ENCODE results near the gene CFAP61.

The CFAP61 gene

GRCh38 chr20:20277894-20278335 is 225.6 kb downstream of the CFAP61 start:
- DNase-seq (ENCODE audit: low spot score) = no peak

DNA sequence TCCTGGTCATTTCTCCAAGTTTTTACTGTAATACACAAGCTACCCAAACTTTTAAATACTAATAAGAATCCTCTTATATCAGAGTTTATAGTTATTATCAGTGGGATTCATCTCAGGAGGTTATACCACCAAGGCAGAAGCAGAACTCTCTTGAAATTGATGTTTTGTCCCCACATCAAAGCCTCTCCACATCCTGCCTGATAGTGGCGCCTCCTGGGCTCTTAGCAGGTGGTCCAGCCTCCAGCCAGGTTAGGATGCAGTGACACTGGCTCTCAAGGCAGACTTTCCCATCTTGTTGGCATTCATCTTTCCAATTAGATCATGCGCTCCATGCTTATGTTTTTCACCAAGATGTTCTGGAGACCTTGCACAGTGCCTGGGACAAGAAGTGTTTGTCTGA is 233.7 kb downstream of the CFAP61 start:
- DNase-seq (ENCODE audit: low spot score) = no peak

- DNase-seq (ENCODE audit: low spot score) = no peak
Measured at GRCh38 chr20:20289331-20289730, 237.0 kb downstream of the CFAP61 start.

DNA sequence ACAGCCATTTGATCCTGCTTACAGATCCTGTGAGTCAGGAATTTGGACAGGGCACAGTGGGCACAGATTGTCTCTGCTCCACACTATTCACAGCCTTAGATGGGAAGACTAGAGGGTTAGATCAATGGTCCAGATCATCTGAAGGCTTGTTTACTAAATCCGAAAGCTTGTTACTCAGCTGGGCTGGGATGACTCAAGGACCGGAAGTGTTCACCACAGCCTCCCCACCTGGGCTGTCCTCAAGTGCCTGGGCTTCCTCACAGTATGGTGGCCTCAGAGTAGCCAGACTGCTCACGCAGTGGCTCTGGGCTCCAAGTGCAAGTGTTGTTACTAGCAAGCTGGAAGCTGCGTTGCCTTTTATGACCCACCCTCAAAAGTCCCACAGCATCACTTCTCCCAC is 240.1 kb downstream of the CFAP61 start:
- no peak for DNase-seq (ENCODE audit: low spot score)

DNA sequence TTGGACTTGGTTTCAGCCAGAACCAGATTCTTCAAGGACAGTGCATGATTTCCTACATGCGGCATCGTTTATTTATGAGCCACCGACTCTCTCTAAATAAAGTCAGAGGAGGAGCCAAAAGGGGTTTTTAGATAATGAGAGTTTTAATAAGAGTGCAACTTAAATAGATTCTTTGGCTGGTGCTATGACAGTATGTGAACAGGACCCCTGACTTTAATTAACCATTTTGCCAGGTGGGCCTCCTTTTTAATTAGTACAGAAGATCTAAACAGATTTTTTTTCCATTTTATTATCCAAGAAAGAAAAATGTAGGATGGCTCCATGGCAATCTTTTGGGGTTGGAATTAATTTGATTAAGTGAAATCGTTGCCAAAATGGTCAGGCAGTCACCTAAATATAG is 240.8 kb downstream of the CFAP61 start:
- no peak for DNase-seq (ENCODE audit: low spot score)

DNA sequence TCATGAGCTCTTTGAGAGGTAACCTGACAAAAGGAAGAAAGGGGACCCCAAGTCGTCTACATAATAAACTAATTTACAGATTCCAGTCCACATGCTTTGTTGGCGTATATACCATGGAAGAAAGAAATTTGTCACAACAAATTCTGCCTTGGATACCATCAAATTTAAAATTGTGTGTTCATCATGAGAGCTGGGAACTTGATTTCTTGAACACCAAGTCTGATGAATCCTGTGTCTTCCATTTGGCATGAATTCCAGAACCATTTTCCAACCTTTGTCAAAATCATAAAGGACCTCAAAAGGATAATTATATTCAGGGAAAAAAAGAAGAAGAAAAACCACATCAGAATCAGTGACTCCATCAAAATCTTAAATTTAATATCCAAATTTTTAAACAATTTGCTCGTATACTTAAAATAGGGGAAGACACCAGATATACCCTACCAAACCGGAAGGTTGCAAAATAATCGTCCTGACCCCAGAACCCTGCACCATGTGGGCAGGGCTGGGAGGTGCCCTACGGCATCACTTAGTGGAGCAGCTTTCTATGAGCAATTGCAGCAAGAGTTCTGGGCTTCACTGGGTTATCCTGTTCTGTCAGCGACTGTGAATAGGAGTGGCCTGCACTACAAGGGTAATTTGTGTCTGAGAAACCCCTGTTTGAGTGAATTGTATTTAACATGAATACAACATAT is 241.5 kb downstream of the CFAP61 start:
- no peak for DNase-seq (ENCODE audit: low spot score)

DNA sequence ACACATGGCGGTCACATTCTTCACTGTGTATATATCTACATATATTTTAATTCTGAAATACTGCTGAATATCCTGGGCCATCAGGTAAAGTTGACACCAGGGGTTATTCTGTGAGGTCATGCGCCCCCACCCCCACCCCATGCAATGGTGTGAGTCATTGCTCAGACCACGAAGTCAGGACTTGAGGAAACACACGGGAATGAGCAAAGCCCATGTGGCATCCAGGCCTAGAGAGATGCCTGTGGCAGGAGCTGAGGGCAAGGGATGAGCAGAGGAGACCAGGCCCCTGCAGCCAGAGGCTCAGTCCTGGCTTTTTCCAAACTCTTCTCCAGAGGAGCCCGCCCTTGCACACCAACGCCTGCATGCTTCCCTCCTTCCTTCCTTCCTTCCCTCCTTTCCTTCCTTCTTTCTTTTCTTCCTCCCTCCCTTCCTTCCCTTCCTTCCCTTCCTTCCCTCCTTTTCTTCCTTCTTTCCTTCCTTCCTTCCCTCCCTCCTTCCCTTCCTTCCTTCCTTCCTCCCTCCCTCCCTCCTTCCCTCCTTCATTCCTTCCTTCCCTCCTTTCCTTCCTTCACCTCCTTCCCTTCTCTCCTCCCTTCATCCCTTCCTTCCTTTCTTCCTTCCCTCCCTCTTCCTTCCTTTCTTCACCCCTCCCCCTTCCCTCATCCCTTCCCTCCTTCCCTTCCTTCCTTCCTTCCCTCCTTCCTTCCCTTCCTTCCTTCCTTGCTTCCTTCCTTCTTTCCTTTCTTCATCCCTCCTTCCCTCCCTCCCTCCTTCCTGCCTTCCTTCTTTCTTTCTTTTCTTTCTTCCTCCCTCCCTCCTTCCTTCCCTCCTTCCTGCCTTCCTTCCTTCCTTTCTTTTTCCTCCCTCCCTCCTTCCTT is 243.5 kb downstream of the CFAP61 start:
- no peak for DNase-seq (ENCODE audit: low spot score)

DNA sequence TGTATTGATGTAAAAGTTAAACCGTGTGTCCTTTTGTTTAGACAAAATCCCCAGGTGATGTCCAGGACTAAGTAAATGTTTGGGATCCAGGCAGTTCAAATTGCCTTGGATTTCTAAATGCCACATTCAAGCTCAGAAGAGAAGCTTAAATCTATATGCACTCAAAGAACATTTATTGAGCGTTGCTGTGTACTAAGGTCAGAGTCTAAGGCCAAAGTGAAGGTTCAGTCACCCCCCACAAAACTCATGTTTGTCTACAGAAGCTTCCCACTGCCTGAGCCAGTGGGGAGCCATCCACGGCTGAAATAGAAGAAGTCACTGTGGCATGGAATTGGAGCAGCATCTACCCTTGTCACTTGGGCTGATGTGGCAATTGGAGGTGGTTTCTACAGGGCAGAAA is 244.8 kb downstream of the CFAP61 start:
- no peak for DNase-seq (ENCODE audit: low spot score)

GRCh38 chr20:20297752-20298151 is 245.4 kb downstream of the CFAP61 start:
- DNase-seq (ENCODE audit: low spot score) = no peak

DNA sequence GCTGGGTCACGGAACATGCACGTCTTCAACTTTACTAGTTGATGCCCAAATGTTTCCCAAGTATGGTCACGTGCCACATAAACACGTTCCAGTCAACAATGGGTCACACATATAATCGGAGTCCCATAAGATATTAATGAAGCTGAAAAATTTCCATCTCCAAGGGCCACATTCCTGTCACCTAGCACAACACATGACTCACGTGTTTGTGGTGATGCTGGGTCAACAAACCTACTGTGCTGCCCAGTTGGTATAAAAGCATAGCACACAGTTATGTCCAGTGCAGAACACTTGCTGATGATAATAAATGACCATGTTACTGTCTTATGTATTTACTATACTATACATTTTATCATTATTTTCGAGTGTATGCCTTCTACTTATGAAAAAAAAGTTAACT is 247.6 kb downstream of the CFAP61 start:
- DNase-seq (ENCODE audit: low spot score) = no peak

DNA sequence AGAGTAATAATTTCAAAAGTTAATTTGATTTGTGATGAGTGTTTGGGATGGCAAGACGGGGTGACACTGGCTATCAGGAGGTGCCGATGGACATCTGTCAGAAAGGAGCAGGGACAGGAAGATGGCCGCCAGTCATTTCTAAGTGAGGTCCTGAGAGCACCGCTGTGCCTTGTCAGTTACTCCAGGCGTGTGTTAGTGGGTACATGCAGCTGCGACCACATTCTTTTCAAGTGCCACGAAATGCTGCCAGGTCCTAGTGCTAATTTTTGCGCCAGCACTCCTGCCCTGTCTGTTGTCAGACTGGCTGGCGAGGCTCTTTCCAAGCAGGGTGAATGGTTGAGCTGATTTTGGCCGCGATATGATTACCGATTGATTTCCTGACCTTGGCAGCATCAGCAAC is 251.0 kb downstream of the CFAP61 start:
- DNase-seq (ENCODE audit: low spot score) = no peak

DNA sequence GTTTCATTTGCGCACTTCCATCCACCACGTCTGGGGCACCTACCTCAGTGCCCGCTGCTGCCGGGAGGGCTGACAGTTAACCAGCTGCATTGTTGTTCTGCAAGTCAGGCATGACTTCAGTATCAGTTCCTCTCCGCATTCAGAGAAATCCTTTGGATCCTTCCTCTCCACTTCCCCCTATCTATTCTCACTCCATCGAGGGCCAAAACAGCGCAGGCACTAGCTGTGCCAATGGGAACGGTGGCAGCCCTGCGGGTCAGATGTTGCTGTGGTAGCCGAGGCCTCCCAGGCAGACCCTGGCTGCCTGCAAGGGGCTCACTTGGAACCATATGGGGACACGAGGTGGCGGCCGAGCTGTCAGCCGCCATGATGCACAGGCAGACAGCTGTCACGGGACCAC is 251.4 kb downstream of the CFAP61 start:
- no peak for DNase-seq (ENCODE audit: low spot score)

- no peak for DNase-seq (ENCODE audit: low spot score)
Measured at GRCh38 chr20:20304942-20305341, 252.6 kb downstream of the CFAP61 start.

DNA sequence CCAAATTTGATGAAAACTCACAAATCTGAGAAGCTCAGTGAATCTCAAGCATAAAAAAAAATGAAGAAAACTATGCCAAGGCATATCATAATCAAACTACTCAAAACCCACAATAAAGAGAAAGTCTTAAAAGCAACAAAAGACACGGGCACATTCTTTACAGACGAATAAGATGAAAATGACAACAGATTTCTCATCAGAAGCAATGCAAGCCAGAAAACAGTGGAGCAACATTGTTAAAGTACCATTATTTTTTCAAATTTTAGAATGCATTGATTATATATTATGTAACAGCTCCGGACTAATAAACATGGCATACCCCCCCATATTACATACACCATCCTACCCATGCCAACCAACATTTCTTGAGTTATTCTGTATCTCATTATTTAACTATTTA is 260.2 kb downstream of the CFAP61 start:
- no peak for DNase-seq (ENCODE audit: low spot score)

GRCh38 chr20:20317195-20317594 is 264.9 kb downstream of the CFAP61 start:
- no peak for DNase-seq (ENCODE audit: low spot score)

DNA sequence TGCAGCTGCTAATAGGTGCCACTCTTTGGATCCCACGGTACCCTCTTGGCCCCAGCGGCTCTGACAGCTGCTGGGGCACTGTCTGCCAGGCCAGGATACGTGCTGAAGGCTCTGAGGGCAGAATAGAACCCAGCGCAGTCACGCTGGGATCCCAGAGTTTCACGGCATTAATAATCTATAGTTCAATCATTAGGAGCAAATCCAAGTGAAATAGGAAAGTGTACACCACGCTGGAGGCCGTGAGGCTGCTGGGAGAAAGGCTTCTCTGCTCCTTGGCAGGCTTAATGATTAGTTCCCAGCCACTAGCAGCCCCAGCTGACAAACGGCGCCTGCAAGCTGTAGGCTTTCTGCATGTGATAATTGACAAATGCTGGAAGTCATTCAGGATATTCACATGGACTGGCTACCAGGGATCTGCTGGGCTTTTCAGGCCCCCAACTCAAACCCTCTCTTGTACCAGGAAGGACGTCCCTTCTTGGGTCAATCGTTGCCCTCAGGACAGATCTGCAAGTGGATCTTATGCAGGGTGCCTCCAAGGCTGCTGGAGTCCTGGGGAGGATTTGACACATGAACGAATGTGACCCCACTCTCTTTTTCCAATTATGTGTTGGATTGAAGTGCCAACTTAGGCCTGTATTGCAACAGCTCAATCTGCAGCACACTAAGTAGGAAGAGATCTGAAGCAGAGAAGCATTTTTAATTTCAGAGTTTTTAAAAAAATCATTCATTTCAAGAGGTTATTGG is 265.5 kb downstream of the CFAP61 start:
- DNase-seq (ENCODE audit: low spot score) = no peak

DNA sequence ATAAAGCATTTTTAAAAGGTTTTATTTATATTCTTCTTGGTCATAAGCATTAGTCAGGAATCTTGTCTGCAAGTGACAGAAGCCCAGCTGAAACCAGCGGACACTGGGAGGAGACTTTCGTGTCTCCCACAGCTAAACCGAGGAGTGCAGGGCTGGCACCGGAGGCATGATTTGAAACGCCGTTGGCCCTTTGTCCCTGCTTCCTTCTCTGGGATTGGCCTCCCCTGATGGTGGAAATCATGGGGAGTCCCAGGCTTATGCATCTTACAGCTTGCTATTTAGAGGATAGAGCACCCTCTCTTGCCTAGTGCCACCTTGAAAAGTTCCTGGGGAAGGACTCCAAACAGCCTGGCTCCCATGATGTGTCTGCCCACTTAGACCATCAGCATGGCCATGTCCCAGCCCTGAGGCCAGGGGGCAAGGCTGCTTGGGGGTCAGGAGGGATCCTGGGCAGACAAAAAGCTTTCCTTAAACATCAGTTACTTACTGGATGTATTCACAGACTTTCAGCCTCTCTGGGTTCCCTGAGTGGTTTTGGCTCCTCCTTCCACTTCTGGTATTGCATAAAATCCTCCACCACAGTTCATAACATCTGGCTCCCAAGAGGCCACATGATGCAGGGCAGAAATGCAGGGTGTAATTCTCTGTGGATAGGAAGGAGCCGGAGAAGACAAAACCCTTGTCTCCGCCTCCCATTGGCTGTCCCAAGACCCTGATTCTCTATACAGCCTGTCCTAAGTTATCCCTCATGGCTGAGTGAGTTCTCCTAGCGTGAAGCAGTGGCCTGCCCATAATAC is 266.2 kb downstream of the CFAP61 start:
- DNase-seq (ENCODE audit: low spot score) = no peak

DNA sequence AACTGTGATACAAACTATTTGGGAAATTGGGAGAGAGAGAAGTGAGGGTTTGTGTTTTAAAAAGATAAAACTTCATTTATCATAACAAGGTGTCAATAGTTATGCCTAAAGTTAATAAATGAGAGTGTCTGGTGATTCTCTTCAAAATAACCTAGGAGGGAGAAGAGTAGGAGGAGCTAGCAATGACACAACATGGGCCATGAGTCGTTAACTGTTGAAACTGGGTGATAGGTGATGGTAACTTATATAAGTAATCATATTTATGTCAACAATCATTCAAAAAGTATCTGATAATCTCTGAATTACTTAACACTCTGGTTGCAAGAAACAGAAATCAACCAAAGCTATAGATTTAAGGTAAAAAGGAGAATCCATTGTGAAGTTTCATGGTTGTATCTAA is 268.8 kb downstream of the CFAP61 start:
- no peak for DNase-seq (ENCODE audit: low spot score)

DNA sequence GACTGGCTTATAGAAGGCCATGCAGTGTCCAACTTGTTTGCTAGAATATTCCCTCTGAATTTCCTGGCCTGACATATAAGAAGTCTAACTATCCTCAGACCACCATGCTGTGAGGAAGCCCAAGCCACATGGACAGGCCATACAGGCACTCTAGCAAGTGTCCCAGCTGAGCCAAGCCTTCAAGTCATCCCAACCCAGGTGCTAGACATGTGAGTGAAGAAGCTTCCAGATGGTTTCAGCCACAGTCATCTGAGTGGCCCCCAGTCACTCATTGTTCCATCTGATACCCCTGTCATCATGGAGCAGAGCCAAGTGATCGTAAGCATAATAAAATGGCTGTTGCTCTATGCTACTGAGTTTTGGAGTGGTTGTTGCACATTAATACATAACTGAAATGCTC is 269.6 kb downstream of the CFAP61 start:
- DNase-seq (ENCODE audit: low spot score) = no peak

GRCh38 chr20:20322912-20323311 is 270.6 kb downstream of the CFAP61 start:
- no peak for DNase-seq (ENCODE audit: low spot score)

DNA sequence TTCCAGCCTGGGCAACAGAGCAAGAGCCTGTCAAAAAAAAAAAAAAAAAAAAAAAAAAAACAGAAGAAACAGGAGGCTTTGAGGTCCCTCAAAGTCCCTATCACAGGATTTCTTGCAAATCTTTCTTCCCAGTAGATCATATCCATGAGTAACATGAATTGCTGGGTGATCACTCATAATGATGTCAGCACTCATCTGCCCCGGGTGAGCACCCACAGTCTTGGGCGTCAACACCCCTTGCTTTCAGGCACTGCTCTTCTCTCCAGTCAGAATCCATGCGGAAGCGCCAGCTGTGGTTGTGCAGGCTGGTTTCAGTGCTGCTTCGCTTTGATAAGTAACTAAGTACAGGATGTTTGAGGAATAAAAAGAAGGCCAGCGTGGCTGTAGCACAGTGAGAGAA is 275.4 kb downstream of the CFAP61 start:
- DNase-seq (ENCODE audit: low spot score) = no peak

DNA sequence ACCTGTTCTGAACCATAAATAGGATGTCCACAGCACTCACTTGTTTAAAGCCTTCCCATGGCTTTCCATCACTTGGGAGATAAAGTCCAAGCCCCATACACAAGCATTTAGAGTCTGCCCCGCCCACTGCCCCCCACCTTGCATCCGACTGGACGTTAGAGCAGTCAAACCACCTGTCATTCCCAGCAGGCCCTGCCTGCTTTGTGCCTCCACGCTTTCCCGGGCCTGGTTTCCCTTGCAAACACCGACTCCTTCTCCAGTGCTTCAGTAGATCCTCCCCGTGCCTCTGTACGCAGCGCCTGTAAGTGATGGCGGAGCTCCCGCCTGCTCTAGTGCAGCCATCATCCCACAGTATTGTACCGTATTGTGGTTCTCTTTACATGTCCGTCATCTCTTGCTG is 277.2 kb downstream of the CFAP61 start:
- DNase-seq (ENCODE audit: low spot score) = no peak

Data from LoVo (cell line).